IMR-90 (cell line): ENCODE results near the gene GALNT17.

Source experiments
- BHLHE40 ChIP-seq: fragments of 150-350 bp; IDR thresholded peaks from 2 replicates; pipeline ENCODE4 v1.6.1; 2016; ENCODE audit warnings: mild to moderate bottlenecking, low read depth, low read length
- CEBPB ChIP-seq: IDR thresholded peaks from 2 replicates; pipeline ENCODE4 v1.6.1; 2012; ENCODE audit warnings: low read depth, low read length, improper control_type of control experiment
- CHD1 ChIP-seq: IDR thresholded peaks from 2 replicates; pipeline ENCODE4 v1.6.1; 2012; ENCODE audit warnings: low read depth, low read length, improper control_type of control experiment
- MAFK ChIP-seq: IDR thresholded peaks from 2 replicates; pipeline ENCODE4 v1.6.1; 2012; ENCODE audit warnings: low read depth, low read length, improper control_type of control experiment
- MXI1 ChIP-seq: IDR thresholded peaks from 2 replicates; pipeline ENCODE4 v1.6.1; 2012; ENCODE audit warnings: low read depth, mild to moderate bottlenecking, low read length, moderate library complexity, borderline replicate concordance
- NFE2L2 ChIP-seq: fragments of 150-350 bp; IDR thresholded peaks from 2 replicates; pipeline ENCODE4 v1.6.1; 2016; ENCODE audit warnings: low read depth, mild to moderate bottlenecking, low read length
- POLR2A ChIP-seq: IDR thresholded peaks from 2 replicates; pipeline ENCODE4 v1.6.1; 2012; ENCODE audit warnings: mild to moderate bottlenecking, low read depth, low read length
- RAD21 ChIP-seq: IDR thresholded peaks from 2 replicates; pipeline ENCODE4 v1.6.1; 2012; ENCODE audit warnings: low read length, improper control_type of control experiment
- RCOR1 ChIP-seq: IDR thresholded peaks from 2 replicates; pipeline ENCODE4 v1.6.1; 2012; ENCODE audit warnings: mild to moderate bottlenecking, low read length, improper control_type of control experiment; ENCODE audit not compliant: insufficient replicate concordance
- RFX5 ChIP-seq: IDR thresholded peaks from 2 replicates; pipeline ENCODE4 v1.8.0; 2012; ENCODE audit warnings: low read depth, mild to moderate bottlenecking, low read length, moderate library complexity
- SMC3 ChIP-seq: fragments of 150-350 bp; IDR thresholded peaks from 2 replicates; pipeline ENCODE4 v1.6.1; 2016; ENCODE audit warnings: low read depth, mild to moderate bottlenecking, antibody characterized with exemption, low read length, moderate library complexity
- TF ChIP-seq, protein P1 (sequence below): conservative IDR thresholded peaks from 2 replicates; pipeline ENCODE4 v1.5.1; 2012; ENCODE audit warnings: mild to moderate bottlenecking, low read depth, low read length, improper control_type of control experiment
- TF ChIP-seq, protein P2 (sequence below): fragments of 150-350 bp; IDR thresholded peaks from 2 replicates; pipeline ENCODE4 v1.6.1; 2017; ENCODE audit warnings: mild to moderate bottlenecking, antibody characterized with exemption, low read length, low read depth
- TF ChIP-seq, protein P3 (sequence below): fragments of 150-350 bp; IDR thresholded peaks from 2 replicates; pipeline ENCODE4 v1.6.1; 2016; ENCODE audit warnings: low read depth, mild to moderate bottlenecking, low read length, moderate library complexity, borderline replicate concordance

DNA sequence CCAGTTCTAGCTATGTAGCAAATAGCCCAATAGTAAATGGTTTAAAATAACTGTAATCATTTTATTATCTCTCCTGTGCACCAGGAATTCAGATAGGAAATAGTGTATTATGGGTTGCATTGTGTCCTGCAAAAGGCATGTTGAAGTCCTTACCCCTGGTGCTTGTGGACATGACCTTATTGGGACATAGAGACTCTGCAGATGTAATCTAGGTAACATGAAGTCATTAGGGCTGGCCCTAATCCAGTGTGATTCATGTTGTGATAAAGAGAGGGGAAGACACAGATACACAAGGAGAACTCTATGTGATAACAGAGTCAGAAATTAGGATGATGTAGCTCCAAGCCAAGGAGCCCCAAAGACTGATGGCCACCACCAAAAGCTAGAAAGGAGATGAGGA is 462.8 kb downstream of the GALNT17 start:
- TF ChIP-seq RAD21 (no peak), POLR2A (no peak), CHD1 (no peak), MXI1 (no peak), CEBPB (no peak), BHLHE40 (no peak), MAFK (no peak), SMC3 (no peak), RFX5 (no peak), RCOR1 (no peak), NFE2L2 (no peak)
- TF ChIP-seq, protein P1, sequence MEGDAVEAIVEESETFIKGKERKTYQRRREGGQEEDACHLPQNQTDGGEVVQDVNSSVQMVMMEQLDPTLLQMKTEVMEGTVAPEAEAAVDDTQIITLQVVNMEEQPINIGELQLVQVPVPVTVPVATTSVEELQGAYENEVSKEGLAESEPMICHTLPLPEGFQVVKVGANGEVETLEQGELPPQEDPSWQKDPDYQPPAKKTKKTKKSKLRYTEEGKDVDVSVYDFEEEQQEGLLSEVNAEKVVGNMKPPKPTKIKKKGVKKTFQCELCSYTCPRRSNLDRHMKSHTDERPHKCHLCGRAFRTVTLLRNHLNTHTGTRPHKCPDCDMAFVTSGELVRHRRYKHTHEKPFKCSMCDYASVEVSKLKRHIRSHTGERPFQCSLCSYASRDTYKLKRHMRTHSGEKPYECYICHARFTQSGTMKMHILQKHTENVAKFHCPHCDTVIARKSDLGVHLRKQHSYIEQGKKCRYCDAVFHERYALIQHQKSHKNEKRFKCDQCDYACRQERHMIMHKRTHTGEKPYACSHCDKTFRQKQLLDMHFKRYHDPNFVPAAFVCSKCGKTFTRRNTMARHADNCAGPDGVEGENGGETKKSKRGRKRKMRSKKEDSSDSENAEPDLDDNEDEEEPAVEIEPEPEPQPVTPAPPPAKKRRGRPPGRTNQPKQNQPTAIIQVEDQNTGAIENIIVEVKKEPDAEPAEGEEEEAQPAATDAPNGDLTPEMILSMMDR = no peak
- TF ChIP-seq, protein P2, sequence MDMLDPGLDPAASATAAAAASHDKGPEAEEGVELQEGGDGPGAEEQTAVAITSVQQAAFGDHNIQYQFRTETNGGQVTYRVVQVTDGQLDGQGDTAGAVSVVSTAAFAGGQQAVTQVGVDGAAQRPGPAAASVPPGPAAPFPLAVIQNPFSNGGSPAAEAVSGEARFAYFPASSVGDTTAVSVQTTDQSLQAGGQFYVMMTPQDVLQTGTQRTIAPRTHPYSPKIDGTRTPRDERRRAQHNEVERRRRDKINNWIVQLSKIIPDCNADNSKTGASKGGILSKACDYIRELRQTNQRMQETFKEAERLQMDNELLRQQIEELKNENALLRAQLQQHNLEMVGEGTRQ = no peak
- TF ChIP-seq, protein P3, sequence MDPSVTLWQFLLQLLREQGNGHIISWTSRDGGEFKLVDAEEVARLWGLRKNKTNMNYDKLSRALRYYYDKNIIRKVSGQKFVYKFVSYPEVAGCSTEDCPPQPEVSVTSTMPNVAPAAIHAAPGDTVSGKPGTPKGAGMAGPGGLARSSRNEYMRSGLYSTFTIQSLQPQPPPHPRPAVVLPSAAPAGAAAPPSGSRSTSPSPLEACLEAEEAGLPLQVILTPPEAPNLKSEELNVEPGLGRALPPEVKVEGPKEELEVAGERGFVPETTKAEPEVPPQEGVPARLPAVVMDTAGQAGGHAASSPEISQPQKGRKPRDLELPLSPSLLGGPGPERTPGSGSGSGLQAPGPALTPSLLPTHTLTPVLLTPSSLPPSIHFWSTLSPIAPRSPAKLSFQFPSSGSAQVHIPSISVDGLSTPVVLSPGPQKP = no peak
